ENCODE measurements around the gene WFIKKN2. TPM values are rescaled to one million over a fixed set of nuclear protein-coding genes. Genes with fewer than 3 reads are reported as not detected.

The WFIKKN2 gene
- total and polyA plus RNA-seq, 10 of the 15 experiments (the other 5 are each of a cell fraction or from before 2014, with no cell fraction given), result 0.06 TPM; not detected in 9

- FAIRE-seq (peak; percentile 49), ATAC-seq (peak; percentile 89), DNase-seq (ENCODE audit: low read depth, low spot score) (peak; percentile 35)
- Histone ChIP-seq H3K36me3 (ENCODE audit: control insufficient read depth in 2 of 2, insufficient read depth in 2 of 2, low read length in 1 of 2) (no peaks in the 10 kb centered on the region), H3K9me3 (replicated peaks; ENCODE audit: control insufficient read depth, insufficient read depth, low read length) (no peaks in the 10 kb centered on the region; the same call in 1 of the 3 replicates), H2AFZ (ENCODE audit: control insufficient read depth, low read depth, low read length) (peak overlapping the region; percentile 78), H3K4me1 (ENCODE audit: control insufficient read depth, insufficient read depth, low read length) (peaks cover 25% of the 10 kb centered on the region), H4K20me1 (ENCODE audit: control insufficient read depth, insufficient read depth) (no peaks in the 10 kb centered on the region), H3K27ac (ENCODE audit: control insufficient read depth, insufficient read depth) (peak overlapping the region; percentile 79), H3K4me2 (ENCODE audit: control insufficient read depth, insufficient read depth) (peak overlapping the region; percentile 87), H3K9ac (ENCODE audit: control insufficient read depth, insufficient read depth, low read length) (peak overlapping the region; percentile 34; the same call in 1 of the 2 replicates), H3K79me2 (ENCODE audit: control insufficient read depth, insufficient read depth, low read length) (no peaks in the 10 kb centered on the region), H3K27me3 (replicated peaks in 1 of 2; ENCODE audit: control insufficient read depth in 2 of 2, insufficient read depth in 2 of 2, low read length in 1 of 2) (no peaks in the 10 kb centered on the region), H3K4me3 (peak overlapping the region; percentile 17; the same call in 1 of the 2 replicates)
- 46% methylated on average over 6 of the region's 6 CpGs for WGBS (ENCODE audit: insufficient coverage, insufficient replicate concordance, low lambda C conversion rate, missing lambda C conversion rate)
- RAD21 ChIA-PET (ENCODE audit: unreplicated experiment), result no interaction called here
- in situ Hi-C loops (cut with MboI), result no loop called here
- intact Hi-C loops (cut with micrococcal nuclease; ENCODE audit: unreplicated experiment), result no loop called here
- no TSS peak for BruUV-seq (replicated peaks)
- SMC1A ChIA-PET (ENCODE audit: uncharacterized antibody, unreplicated experiment), result no interaction called here
- CTCF ChIA-PET, result interaction anchor here (0.6 to 3.2 kb wide), 8 partner anchors 10 to 313 kb away, joined by 3 to 16 read pairs (median 4); no protein-coding TSS in a partner anchor
- POLR2A ChIA-PET, result interaction anchor here (0.8 to 0.9 kb wide), 3 partner anchors 13 to 302 kb away, joined by 3 read pairs; partner anchors contain the start of gene TOB1
- peak; percentile 42; the same call in 1 of the 2 replicates for TF ChIP-seq POLR2A (IDR thresholded peaks at IDR 0.05; ENCODE audit: low read depth, low read length)
- TF ChIP-seq, protein P1, sequence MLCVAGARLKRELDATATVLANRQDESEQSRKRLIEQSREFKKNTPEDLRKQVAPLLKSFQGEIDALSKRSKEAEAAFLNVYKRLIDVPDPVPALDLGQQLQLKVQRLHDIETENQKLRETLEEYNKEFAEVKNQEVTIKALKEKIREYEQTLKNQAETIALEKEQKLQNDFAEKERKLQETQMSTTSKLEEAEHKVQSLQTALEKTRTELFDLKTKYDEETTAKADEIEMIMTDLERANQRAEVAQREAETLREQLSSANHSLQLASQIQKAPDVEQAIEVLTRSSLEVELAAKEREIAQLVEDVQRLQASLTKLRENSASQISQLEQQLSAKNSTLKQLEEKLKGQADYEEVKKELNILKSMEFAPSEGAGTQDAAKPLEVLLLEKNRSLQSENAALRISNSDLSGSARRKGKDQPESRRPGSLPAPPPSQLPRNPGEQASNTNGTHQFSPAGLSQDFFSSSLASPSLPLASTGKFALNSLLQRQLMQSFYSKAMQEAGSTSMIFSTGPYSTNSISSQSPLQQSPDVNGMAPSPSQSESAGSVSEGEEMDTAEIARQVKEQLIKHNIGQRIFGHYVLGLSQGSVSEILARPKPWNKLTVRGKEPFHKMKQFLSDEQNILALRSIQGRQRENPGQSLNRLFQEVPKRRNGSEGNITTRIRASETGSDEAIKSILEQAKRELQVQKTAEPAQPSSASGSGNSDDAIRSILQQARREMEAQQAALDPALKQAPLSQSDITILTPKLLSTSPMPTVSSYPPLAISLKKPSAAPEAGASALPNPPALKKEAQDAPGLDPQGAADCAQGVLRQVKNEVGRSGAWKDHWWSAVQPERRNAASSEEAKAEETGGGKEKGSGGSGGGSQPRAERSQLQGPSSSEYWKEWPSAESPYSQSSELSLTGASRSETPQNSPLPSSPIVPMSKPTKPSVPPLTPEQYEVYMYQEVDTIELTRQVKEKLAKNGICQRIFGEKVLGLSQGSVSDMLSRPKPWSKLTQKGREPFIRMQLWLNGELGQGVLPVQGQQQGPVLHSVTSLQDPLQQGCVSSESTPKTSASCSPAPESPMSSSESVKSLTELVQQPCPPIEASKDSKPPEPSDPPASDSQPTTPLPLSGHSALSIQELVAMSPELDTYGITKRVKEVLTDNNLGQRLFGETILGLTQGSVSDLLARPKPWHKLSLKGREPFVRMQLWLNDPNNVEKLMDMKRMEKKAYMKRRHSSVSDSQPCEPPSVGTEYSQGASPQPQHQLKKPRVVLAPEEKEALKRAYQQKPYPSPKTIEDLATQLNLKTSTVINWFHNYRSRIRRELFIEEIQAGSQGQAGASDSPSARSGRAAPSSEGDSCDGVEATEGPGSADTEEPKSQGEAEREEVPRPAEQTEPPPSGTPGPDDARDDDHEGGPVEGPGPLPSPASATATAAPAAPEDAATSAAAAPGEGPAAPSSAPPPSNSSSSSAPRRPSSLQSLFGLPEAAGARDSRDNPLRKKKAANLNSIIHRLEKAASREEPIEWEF (IDR thresholded peaks at IDR 0.05; ENCODE audit: insufficient replicate concordance, low read depth, low read length), result no peak
- TF ChIP-seq, protein P2, sequence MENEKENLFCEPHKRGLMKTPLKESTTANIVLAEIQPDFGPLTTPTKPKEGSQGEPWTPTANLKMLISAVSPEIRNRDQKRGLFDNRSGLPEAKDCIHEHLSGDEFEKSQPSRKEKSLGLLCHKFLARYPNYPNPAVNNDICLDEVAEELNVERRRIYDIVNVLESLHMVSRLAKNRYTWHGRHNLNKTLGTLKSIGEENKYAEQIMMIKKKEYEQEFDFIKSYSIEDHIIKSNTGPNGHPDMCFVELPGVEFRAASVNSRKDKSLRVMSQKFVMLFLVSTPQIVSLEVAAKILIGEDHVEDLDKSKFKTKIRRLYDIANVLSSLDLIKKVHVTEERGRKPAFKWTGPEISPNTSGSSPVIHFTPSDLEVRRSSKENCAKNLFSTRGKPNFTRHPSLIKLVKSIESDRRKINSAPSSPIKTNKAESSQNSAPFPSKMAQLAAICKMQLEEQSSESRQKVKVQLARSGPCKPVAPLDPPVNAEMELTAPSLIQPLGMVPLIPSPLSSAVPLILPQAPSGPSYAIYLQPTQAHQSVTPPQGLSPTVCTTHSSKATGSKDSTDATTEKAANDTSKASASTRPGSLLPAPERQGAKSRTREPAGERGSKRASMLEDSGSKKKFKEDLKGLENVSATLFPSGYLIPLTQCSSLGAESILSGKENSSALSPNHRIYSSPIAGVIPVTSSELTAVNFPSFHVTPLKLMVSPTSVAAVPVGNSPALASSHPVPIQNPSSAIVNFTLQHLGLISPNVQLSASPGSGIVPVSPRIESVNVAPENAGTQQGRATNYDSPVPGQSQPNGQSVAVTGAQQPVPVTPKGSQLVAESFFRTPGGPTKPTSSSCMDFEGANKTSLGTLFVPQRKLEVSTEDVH (IDR thresholded peaks at IDR 0.05; ENCODE audit: low read depth, partially characterized antibody), result no peak
- TF ChIP-seq TAF1 (IDR thresholded peaks at IDR 0.05; ENCODE audit: borderline replicate concordance, low read depth, low read length), result no peak
- TF ChIP-seq, protein P3, sequence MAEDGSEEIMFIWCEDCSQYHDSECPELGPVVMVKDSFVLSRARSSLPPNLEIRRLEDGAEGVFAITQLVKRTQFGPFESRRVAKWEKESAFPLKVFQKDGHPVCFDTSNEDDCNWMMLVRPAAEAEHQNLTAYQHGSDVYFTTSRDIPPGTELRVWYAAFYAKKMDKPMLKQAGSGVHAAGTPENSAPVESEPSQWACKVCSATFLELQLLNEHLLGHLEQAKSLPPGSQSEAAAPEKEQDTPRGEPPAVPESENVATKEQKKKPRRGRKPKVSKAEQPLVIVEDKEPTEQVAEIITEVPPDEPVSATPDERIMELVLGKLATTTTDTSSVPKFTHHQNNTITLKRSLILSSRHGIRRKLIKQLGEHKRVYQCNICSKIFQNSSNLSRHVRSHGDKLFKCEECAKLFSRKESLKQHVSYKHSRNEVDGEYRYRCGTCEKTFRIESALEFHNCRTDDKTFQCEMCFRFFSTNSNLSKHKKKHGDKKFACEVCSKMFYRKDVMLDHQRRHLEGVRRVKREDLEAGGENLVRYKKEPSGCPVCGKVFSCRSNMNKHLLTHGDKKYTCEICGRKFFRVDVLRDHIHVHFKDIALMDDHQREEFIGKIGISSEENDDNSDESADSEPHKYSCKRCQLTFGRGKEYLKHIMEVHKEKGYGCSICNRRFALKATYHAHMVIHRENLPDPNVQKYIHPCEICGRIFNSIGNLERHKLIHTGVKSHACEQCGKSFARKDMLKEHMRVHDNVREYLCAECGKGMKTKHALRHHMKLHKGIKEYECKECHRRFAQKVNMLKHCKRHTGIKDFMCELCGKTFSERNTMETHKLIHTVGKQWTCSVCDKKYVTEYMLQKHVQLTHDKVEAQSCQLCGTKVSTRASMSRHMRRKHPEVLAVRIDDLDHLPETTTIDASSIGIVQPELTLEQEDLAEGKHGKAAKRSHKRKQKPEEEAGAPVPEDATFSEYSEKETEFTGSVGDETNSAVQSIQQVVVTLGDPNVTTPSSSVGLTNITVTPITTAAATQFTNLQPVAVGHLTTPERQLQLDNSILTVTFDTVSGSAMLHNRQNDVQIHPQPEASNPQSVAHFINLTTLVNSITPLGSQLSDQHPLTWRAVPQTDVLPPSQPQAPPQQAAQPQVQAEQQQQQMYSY (CRISPR knock-in tag; IDR thresholded peaks at IDR 0.05), result no peak
- no peak for TF ChIP-seq ZBTB4 (CRISPR knock-in tag; IDR thresholded peaks at IDR 0.05)
Observed at GRCh38 chr17:50828508-50829170, 6.7 kb upstream of the WFIKKN2 start.

Measured in GM12878 (cell line).